Erythroblast (primary cell): Measurements from ENCODE around the gene C22orf39.

Experiments
- GATA1 ChIP-seq: IDR thresholded peaks from 2 replicates; pipeline ENCODE4 v1.6.1; 2011; ENCODE audit warnings: low read depth, mild to moderate bottlenecking, control low read depth, low read length, moderate library complexity
- POLR2A ChIP-seq: IDR thresholded peaks from 2 replicates; pipeline ENCODE4 v1.6.1; 2011; ENCODE audit warnings: mild to moderate bottlenecking, low read length

DNA sequence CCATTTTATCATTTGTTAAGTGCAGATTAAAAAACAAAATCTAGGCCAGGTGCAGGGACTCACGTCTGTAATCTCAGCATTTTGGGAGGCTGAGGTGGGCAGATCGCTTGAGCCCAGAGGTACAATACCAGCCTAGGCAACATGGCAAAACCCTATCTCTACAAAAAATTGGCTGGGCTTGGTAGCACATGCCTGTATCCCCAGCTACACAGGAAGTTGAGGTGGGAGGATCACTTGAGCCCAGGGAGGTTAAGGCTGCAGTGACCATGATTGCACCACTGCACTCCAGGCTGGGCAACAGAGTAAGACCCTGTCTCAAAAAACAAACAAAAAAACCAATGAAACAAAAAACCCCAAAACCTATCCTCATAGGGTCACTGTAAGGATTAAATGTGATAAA, 48.9 kb downstream of the C22orf39 start:
- TF ChIP-seq POLR2A (no peak), GATA1 (no peak)
